ENCODE data around the gene AK3. TPM values are rescaled to one million over a fixed set of nuclear protein-coding genes. Genes with fewer than 3 reads are reported as not detected.
"Not testable (repeated sequence)": the region's sequence is repeated elsewhere in the genome, so short reads cannot be mapped to it uniquely, and the experiment has no call there.

Gene AK3
- total RNA-seq, 1 donor from 2014 or later: 59.0 TPM

DNA sequence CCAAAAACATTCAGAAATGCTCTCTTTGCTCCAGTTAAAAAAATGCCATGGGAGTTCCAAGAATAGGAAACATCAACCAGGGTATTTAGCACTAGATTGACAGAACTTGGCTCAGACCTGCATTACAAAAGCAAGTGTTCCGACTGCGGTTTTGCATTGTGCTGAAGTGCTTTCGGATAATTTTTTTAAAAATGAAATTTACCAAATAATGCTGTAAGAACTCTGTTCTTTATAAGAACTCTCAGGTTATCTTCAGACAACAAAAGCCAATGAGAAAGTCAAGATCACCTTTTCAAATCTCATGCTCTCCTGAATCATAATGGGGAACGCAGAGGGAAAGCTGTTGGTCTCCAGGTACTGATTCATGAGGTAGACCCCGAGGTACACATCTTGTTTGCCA, 79.4 kb downstream of the AK3 start:
- no peaks in the 10 kb centered on the region for H3K9me3 Mint-ChIP-seq

DNA sequence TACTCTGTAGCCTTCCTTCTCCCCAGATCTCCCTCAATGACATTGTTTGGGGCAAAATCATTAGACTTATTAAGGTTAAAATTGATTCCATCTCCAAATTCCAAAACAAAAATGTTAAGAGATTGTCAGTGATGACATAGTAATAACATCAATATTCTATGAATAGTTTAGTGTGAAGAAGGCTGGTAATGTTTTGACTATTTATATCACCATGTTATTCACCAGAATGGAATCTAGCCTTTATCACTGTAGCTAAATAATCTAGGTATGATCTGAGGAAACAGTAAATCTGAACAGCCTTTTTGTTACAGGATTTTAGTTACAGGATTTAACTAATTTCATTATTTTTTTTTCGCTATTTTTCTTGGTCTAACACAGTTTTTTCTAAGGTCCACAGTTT, 79.8 kb downstream of the AK3 start:
- Mint-ChIP-seq H3K4me3 (peak overlapping the region; percentile 91), H3K27ac (ENCODE audit: unreplicated experiment) (no peak overlapping the region)
- TF ChIP-seq, protein P1, sequence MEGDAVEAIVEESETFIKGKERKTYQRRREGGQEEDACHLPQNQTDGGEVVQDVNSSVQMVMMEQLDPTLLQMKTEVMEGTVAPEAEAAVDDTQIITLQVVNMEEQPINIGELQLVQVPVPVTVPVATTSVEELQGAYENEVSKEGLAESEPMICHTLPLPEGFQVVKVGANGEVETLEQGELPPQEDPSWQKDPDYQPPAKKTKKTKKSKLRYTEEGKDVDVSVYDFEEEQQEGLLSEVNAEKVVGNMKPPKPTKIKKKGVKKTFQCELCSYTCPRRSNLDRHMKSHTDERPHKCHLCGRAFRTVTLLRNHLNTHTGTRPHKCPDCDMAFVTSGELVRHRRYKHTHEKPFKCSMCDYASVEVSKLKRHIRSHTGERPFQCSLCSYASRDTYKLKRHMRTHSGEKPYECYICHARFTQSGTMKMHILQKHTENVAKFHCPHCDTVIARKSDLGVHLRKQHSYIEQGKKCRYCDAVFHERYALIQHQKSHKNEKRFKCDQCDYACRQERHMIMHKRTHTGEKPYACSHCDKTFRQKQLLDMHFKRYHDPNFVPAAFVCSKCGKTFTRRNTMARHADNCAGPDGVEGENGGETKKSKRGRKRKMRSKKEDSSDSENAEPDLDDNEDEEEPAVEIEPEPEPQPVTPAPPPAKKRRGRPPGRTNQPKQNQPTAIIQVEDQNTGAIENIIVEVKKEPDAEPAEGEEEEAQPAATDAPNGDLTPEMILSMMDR (conservative IDR thresholded peaks at IDR 0.05): no peak

More for the DNA sequence above, 79.4 kb downstream of the AK3 start:
- no peaks in the 10 kb centered on the region for H3K36me3 Mint-ChIP-seq (ENCODE audit: low read depth)
- TF ChIP-seq, protein P1 (conservative IDR thresholded peaks at IDR 0.05): no peak
- H3K4me1 Mint-ChIP-seq: peaks cover 43% of the 10 kb centered on the region
- H3K27ac Mint-ChIP-seq (ENCODE audit: unreplicated experiment): no peak overlapping the region
- DNase-seq (ENCODE audit: low read depth, low spot score): no peak
- H3K4me3 Mint-ChIP-seq: peak overlapping the region; percentile 91
- peaks cover 28% of the 10 kb centered on the region for H3K27me3 Mint-ChIP-seq (ENCODE audit: low read depth)

DNA sequence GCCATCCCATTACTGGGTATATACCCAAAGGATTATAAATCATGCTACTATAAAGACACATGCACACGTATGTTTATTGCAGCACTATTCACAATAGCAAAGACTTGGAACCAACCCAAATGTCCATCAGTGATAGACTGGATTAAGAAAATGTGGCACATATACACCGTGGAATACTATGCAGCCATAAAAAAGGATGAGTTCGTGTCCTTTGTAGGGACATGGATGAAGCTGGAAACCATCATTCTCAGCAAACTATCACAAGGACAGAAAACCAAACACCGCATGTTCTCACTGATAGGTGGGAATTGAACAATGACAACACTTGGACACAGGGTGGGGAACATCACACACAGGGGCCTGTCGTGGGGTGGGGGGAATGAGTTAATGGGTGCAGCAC, 80.3 kb downstream of the AK3 start:
- peaks cover 19% of the 10 kb centered on the region for H3K27me3 Mint-ChIP-seq (ENCODE audit: low read depth)
- not testable (repeated sequence) for H3K27ac Mint-ChIP-seq (ENCODE audit: unreplicated experiment); H3K36me3 Mint-ChIP-seq (ENCODE audit: low read depth); H3K9me3 Mint-ChIP-seq; DNase-seq (ENCODE audit: low read depth, low spot score); H3K4me3 Mint-ChIP-seq
- peaks cover 33% of the 10 kb centered on the region for H3K4me1 Mint-ChIP-seq

More for the DNA sequence above, 79.8 kb downstream of the AK3 start:
- peaks cover 24% of the 10 kb centered on the region for H3K27me3 Mint-ChIP-seq (ENCODE audit: low read depth)
- no peak for DNase-seq (ENCODE audit: low read depth, low spot score)
- no peaks in the 10 kb centered on the region for H3K36me3 Mint-ChIP-seq (ENCODE audit: low read depth)
- H3K4me1 Mint-ChIP-seq: peaks cover 38% of the 10 kb centered on the region
- no peaks in the 10 kb centered on the region for H3K9me3 Mint-ChIP-seq

Other genes with a start within 250 kb of the AK3 start
- gene PLPP6, start 78.9 kb downstream of the AK3 start, total RNA-seq: 8.6 TPM in 2 replicates
- 0.44 and 1.3 TPM in 2 replicates for gene SPATA6L, start 74.7 kb downstream of the AK3 start, total RNA-seq
- gene CDC37L1, start 61.6 kb downstream of the AK3 start, total RNA-seq: 9.3 and 9.4 TPM in 2 replicates
- gene RCL1, start 51.7 kb upstream of the AK3 start, total RNA-seq: 12.7 TPM in 2 replicates
- gene JAK2, start 244.1 kb upstream of the AK3 start, total RNA-seq: 5.0 and 5.7 TPM in 2 replicates

All from neural crest cell (in vitro differentiated cells).